OCI-LY1 (cell line): ENCODE measurements around the gene LRP6.

Source experiments
- H2AFZ ChIP-seq: fragments of 200-600 bp; sonication (generic), shearing (Covaris generic); 2 replicates; pipeline ENCODE4 v1.6.0; 2014; ENCODE audit warnings: antibody characterized with exemption, mild to moderate bottlenecking, low read length
- H3F3A ChIP-seq: fragments of 200-600 bp; sonication (generic), shearing (Covaris generic); 2 replicates; pipeline ENCODE4 v1.6.0; 2014; ENCODE audit warnings: mild to moderate bottlenecking, antibody characterized with exemption, low read length, moderate library complexity; ENCODE audit not compliant: insufficient read depth
- H3K27ac ChIP-seq: fragments of 200-600 bp; sonication (generic); 2 replicates; pipeline ENCODE4 v1.5.1; 2014; ENCODE audit warnings: low read length, mixed run types, mild to moderate bottlenecking, low read depth; ENCODE audit not compliant: poor library complexity, severe bottlenecking
- H3K27me3 ChIP-seq: fragments of 200-600 bp; sonication (generic); 2 replicates; pipeline ENCODE4 v1.6.0; 2014; ENCODE audit warnings: antibody characterized with exemption, mild to moderate bottlenecking, low read length, moderate library complexity; ENCODE audit not compliant: insufficient read depth
- H3K36me3 ChIP-seq: fragments of 200-600 bp; sonication (generic); 2 replicates; pipeline ENCODE4 v1.6.1; 2014; ENCODE audit warnings: mild to moderate bottlenecking, antibody characterized with exemption, low read length, moderate library complexity, mixed read lengths; ENCODE audit not compliant: insufficient read depth
- H3K4me1 ChIP-seq: fragments of 200-600 bp; sonication (generic); 2 replicates; pipeline ENCODE4 v1.5.1; 2014; ENCODE audit warnings: mild to moderate bottlenecking, low read length, moderate library complexity; ENCODE audit not compliant: insufficient read depth, severe bottlenecking
- H3K4me2 ChIP-seq: fragments of 200-600 bp; sonication (generic), shearing (Covaris generic); 2 replicates; pipeline ENCODE4 v1.6.1; 2014; ENCODE audit warnings: low read length
- H3K4me3 ChIP-seq: fragments of 200-600 bp; sonication (generic); 2 replicates; pipeline ENCODE4 v1.5.1; 2014; ENCODE audit warnings: low read length, low read depth, mild to moderate bottlenecking, mixed read lengths; ENCODE audit not compliant: poor library complexity, severe bottlenecking
- H3K79me2 ChIP-seq: fragments of 200-600 bp; shearing (Covaris generic); 2 replicates; pipeline ENCODE4 v1.6.1; 2016; ENCODE audit warnings: mixed run types, low read length, mixed read lengths; ENCODE audit not compliant: insufficient read depth
- H3K9ac ChIP-seq: fragments of 200-600 bp; sonication (generic), shearing (Covaris generic); 2 replicates; pipeline ENCODE4 v1.6.1; 2014; ENCODE audit warnings: mild to moderate bottlenecking, low read length, mixed read lengths
- H3K9me2 ChIP-seq: fragments of 200-600 bp; sonication (generic), shearing (Covaris generic); 2 replicates; pipeline ENCODE4 v1.6.1; 2014; ENCODE audit warnings: low read depth, mild to moderate bottlenecking, low read length, mixed read lengths
- H3K9me3 ChIP-seq: fragments of 200-600 bp; shearing (Covaris generic); 2 replicates; pipeline ENCODE4 v1.6.1; 2014; ENCODE audit warnings: low read length, mixed read lengths
- H4K20me1 ChIP-seq: fragments of 200-600 bp; sonication (generic), shearing (Covaris generic); 2 replicates; pipeline ENCODE4 v1.6.0; 2016; ENCODE audit warnings: mild to moderate bottlenecking, low read length; ENCODE audit not compliant: insufficient read depth
- CTCF ChIP-seq: fragments of 200-600 bp; sonication (generic), shearing (Covaris generic); IDR thresholded peaks from 2 replicates; pipeline ENCODE4 v1.5.1; 2017; ENCODE audit warnings: mild to moderate bottlenecking, antibody characterized with exemption, low read length, moderate library complexity, mixed read lengths
- EZH2 ChIP-seq: fragments of 200-600 bp; sonication (generic), shearing (Covaris generic); IDR thresholded peaks from 2 replicates; pipeline ENCODE4 v1.8.0; 2017; ENCODE audit warnings: borderline replicate concordance, mixed run types, mild to moderate bottlenecking, antibody characterized with exemption, low read length, moderate library complexity, mixed read lengths

The LRP6 gene

GRCh38 chr12:12214201-12214600 is 52.6 kb downstream of the LRP6 start:
- no peak for TF ChIP-seq CTCF
- TF ChIP-seq EZH2: no peak
- no peaks in the 10 kb centered on the region for H3F3A ChIP-seq
- H3K27ac ChIP-seq: no peak overlapping the region
- no peak overlapping the region for H3K9ac ChIP-seq
- H3K27me3 ChIP-seq: no peaks in the 10 kb centered on the region
- H3K36me3 ChIP-seq: no peaks in the 10 kb centered on the region
- no peak overlapping the region for H3K4me2 ChIP-seq
- H2AFZ ChIP-seq: no peak overlapping the region
- H3K4me3 ChIP-seq: no peak overlapping the region
- no peaks in the 10 kb centered on the region for H3K9me3 ChIP-seq
- no peaks in the 10 kb centered on the region for H3K79me2 ChIP-seq
- no peaks in the 10 kb centered on the region for H3K9me2 ChIP-seq
- no peaks in the 10 kb centered on the region for H4K20me1 ChIP-seq
- H3K4me1 ChIP-seq: no peaks in the 10 kb centered on the region

- Histone ChIP-seq H3K27ac (no peak overlapping the region), H3K9me3 (no peaks in the 10 kb centered on the region), H3K4me2 (no peak overlapping the region), H3K27me3 (no peaks in the 10 kb centered on the region), H3K36me3 (no peaks in the 10 kb centered on the region), H3K9me2 (no peaks in the 10 kb centered on the region), H3K9ac (no peak overlapping the region), H3F3A (no peaks in the 10 kb centered on the region), H2AFZ (no peak overlapping the region), H3K79me2 (no peaks in the 10 kb centered on the region), H3K4me1 (no peaks in the 10 kb centered on the region), H4K20me1 (no peaks in the 10 kb centered on the region), H3K4me3 (no peak overlapping the region)
- no peak for TF ChIP-seq CTCF
- no peak for TF ChIP-seq EZH2
Observed at GRCh38 chr12:12212769-12213168, 54.1 kb downstream of the LRP6 start.

- Histone ChIP-seq H3K36me3 (no peaks in the 10 kb centered on the region), H2AFZ (no peak overlapping the region), H4K20me1 (no peaks in the 10 kb centered on the region), H3K4me3 (no peak overlapping the region), H3K79me2 (no peaks in the 10 kb centered on the region), H3F3A (no peaks in the 10 kb centered on the region), H3K27ac (no peak overlapping the region), H3K27me3 (no peaks in the 10 kb centered on the region), H3K4me1 (no peaks in the 10 kb centered on the region), H3K9ac (no peak overlapping the region), H3K9me3 (no peaks in the 10 kb centered on the region), H3K9me2 (no peaks in the 10 kb centered on the region), H3K4me2 (no peak overlapping the region)
- TF ChIP-seq EZH2 (no peak), CTCF (no peak)
Observed at GRCh38 chr12:12210983-12211382, 55.9 kb downstream of the LRP6 start.
